GM18508 (cell line): Measurements from ENCODE around the gene MACROH2A1.

ENCODE experiments used
- ATAC-seq: cut with Tn5 transposase; IDR thresholded peaks from one replicate; pipeline ENCODE4 v1.9.1; 2021; ENCODE audit warnings: moderate number of reproducible peaks; ENCODE audit not compliant: insufficient read depth, unreplicated experiment

Gene MACROH2A1

GRCh38 chr5:135399794-135400542, 937 bp upstream of the MACROH2A1 start:
- no peak for ATAC-seq

GRCh38 chr5:135398160-135398854, 724 bp downstream of the MACROH2A1 start:
- no peak for ATAC-seq

DNA sequence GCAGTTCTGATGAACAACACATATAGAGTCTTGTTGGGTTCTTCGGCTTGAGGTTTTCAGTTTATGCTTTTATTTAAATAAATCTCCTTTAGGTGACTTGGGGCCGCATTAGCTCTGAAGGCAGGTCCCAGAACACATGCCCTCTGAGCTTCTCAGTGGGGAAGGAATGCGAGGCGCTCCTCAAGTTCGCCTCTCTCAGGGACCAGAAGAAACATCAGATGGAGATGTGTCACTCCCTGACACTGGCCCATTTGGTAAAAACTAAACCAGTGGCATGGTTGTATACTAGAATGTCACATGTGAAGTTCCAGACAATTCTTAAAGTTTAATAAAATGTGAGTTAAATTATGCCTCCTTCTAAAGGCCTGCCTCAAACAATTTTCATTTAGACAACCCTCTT, 1.9 kb downstream of the MACROH2A1 start:
- no peak for ATAC-seq

DNA sequence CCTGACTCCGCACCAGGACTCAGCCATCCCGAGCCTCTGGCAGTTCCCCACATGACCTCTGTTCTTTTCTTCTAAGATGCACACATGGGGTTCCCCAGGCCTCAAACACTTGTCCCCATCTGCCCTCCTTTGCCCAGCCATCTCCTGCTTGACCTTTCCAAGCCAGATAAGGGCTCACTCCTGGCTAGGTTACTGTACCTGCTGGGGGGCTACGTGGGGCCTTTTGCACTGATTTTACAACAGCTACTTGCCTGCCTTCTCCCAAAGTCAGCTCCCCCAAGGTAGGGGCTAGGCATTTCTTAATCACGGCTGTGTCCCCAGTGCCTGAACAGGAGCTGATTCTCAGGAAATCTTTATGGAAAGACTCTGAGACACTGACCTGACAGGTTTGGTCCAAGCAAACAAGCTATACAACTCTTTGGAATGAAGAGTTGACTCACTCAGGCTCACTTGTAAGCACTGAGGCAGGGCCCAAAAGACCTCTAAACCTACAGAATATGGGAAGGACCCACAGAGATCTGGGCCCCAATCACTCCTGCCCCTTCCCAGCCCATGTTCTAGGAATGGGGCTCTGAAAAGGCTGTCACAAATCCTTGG, 2.5 kb downstream of the MACROH2A1 start:
- ATAC-seq: no peak

- ATAC-seq: no peak
These were observed 3.2 kb downstream of the MACROH2A1 start for GRCh38 chr5:135395866-135396265.

- ATAC-seq: no peak
These were observed 3.6 kb downstream of the MACROH2A1 start for GRCh38 chr5:135395451-135395850.

DNA sequence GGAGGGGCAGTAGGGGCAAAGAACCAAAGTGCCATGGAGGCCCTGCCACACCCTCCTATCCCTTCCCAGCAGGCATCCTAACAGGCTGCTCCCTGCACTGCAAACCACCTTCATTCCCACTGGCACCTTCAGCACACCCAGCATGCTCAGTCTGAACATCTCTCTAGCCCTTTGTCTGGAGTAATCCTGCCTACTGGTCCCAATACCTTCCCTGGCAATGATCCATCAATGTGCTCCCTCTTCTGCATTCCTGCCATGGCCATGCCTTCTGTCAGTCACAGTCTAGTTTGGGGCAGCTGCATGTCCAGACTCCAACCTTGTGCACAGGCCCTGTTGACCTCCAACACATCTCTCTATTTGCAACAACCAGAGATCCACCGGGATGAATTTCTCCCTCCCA, 4.9 kb downstream of the MACROH2A1 start:
- no peak for ATAC-seq

GRCh38 chr5:135393691-135394090, 5.3 kb downstream of the MACROH2A1 start:
- no peak for ATAC-seq

- no peak for ATAC-seq
These were observed 5.8 kb downstream of the MACROH2A1 start for GRCh38 chr5:135393229-135393628.

GRCh38 chr5:135392256-135392655, 6.8 kb downstream of the MACROH2A1 start:
- ATAC-seq: no peak

GRCh38 chr5:135391869-135392255, 7.2 kb downstream of the MACROH2A1 start:
- no peak for ATAC-seq

DNA sequence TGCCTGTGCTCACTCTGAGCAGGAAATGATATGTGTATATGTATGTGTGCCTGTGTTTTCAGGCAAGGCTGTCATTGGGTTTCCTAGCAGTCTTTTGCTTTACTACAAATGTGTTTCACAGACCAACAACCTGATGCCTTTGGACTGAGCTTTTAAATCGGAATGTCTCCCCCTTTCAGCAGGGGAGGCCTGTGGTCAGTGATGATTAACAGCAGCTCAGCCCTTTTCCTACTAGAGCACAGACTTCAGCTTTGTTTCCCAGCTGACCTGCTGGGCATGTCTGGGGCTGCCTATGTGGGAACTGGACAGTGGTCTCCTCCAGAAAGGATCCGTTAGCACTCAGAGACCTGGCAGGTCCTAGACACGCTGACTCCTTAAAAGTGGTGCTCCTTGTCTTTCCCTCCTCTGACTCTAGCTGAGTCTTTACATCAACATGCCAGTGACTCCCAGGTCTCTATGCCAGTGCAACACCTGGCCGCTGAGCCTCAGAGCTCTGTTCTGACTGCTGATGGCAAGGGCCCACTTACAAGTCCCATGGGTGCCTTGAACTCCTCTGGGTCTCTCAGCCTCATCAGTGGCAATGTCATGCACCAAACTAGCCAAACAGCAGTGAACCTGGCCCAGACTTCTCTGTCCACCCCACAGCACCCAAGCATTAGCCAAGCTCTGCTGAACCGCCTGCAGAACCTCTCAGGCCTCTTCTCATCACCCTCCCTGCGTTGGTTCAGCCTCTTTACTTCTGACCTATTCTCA, 7.7 kb downstream of the MACROH2A1 start:
- no peak for ATAC-seq

GRCh38 chr5:135388860-135389435, 10.1 kb downstream of the MACROH2A1 start:
- no peak for ATAC-seq

DNA sequence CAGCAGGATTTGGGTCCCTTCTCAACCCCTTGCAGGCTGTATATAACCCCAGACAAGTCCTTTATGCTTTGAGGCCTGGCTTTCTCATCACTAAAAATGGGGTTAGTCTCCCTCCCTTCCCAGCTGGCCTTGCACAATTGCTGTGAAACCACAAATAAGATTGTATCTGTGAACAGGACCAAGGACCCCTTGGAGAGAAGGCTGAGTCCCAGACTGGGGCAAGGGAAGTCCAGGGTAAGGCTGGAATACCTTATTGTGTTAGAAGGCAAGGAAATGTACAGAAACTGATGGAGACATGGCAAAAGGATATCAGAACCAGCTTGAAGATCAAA, 11.4 kb downstream of the MACROH2A1 start:
- ATAC-seq: no peak

DNA sequence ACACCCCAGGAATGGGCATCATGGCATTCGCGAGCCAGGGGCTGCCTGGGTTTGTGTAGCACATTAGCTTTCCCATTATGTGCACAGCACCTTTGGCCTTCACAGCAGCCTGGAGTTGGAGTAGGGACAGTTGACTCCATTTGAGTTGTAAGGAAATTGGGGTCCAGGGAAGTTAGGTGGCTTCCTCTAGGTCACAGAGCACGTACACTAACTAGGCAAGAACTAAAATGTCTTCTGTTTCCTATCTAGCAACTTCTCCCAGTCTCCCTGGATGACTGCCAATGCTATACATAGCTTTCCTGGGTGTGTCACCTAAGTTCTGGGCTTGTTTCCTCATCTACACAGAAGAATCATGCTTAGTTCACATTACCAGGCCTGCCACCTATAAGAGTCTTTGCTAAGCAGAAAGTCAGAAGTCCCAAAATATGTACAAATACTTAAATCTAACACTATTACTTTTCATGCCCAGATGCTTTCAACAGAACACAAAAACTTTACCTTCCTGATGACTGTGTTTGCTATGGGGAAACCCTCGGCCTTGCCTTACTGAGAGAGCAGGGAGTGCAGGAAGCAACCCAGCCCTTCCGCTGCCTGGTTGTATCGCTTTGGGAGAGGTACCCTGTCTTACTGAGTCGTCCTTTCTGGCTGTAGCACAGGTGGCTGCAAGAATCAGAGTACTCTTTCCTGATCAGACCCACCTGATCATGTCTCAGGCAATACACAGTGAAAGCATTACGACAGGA, 12.0 kb downstream of the MACROH2A1 start:
- no peak for ATAC-seq

- no peak for ATAC-seq
These were observed 12.9 kb downstream of the MACROH2A1 start for GRCh38 chr5:135386096-135386495.

DNA sequence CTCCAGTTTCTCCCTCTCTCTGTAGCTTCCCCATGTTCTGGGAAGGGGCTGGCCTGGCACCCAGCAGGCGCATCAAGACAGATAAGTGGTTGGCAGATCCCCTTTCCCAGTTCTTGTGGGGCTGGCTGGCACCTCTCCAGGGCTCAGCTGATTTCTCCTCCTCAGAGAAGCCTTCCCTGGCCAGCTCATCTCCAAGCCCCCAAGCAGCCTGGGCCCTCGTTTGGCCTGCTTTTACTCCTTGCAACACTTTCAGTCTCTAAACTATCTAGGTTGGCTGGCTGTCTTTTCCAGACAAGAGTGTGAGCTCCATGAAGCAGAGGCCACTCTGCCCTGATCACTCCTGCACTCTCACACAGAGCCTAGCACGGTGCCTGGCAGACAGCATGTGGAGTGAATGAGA, 13.5 kb downstream of the MACROH2A1 start:
- ATAC-seq: no peak

DNA sequence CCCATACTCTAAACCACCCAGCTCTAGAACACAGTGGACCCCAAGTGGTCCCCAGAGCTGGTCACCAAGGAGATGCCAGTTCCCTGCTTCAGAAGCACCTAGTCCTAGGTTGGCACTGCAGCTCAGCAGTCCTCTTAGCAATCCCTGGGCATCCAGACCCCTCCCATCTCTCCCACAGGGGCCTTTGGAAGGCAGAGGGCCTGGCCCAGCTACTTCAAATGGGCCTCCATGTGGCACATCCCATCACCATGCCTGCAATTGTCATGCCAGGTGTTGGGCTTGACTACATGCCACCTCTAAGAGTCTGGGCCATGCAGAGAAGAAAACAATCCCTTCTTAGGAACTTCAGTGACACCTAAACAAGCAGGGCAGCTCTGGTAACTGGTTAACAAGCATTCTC, 14.1 kb downstream of the MACROH2A1 start:
- ATAC-seq: no peak

- ATAC-seq: no peak
These were observed 15.1 kb downstream of the MACROH2A1 start for GRCh38 chr5:135383803-135384495.
